IPS-NIHi7 (cell line): Measurements from ENCODE around the gene MOB1B.

Experiments
- DNase-seq: peaks from one replicate; pipeline ENCODE4 v3.0.0; 2012; ENCODE audit warnings: mixed read lengths; ENCODE audit errors: extremely low spot score

MOB1B gene

DNA sequence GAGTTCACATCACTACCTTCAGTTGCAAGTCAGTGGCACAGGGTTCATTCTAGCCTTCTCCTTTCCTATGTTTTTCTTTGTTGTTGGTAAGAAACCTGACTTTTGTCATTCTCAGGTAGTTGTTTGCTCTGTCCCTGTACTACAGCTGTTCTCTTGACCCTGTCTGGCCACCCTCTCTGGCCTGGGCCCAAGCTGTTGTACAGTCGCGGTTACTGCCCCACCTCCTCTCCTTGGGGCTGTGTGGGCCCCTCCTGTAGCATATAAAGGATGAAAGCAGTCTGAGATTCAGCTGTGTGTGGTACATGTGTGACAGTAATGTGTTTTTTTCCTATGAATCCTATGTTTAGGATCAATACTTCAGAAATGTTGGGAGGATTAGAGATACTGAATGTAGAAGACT, 12.5 kb downstream of the MOB1B start:
- no peak for DNase-seq

- DNase-seq = no peak
Observed at GRCh38 chr4:70915036-70915815, 13.1 kb downstream of the MOB1B start.

- no peak for DNase-seq
Observed at GRCh38 chr4:70915874-70916559, 13.8 kb downstream of the MOB1B start.

GRCh38 chr4:70920592-70920991, 18.4 kb downstream of the MOB1B start:
- no peak for DNase-seq

DNA sequence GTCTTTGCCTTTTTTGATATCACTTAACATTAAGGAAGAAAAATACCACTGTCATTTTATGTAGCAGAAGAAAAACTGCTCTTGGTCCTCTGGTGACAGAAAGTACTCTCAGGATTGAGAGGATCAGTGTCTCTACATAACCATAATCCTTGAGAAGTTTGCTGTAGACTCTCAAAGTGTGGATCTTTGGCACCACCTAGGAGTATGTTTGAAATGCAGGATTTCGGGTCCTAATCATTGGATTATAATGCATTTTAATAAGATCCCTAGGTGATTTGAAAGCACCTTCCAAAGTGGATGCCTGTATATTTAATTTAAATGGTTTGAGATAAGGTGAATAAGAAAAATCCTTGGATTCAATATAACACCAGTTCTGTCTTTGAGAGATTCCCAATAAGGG, 23.2 kb downstream of the MOB1B start:
- DNase-seq = no peak

- no peak for DNase-seq
Observed at GRCh38 chr4:70925899-70926635, 23.9 kb downstream of the MOB1B start.

- DNase-seq = no peak
Observed at GRCh38 chr4:70927502-70928137, 25.5 kb downstream of the MOB1B start.

GRCh38 chr4:70930530-70931256, 28.5 kb downstream of the MOB1B start:
- no peak for DNase-seq

GRCh38 chr4:70931347-70931746, 29.2 kb downstream of the MOB1B start:
- no peak for DNase-seq

DNA sequence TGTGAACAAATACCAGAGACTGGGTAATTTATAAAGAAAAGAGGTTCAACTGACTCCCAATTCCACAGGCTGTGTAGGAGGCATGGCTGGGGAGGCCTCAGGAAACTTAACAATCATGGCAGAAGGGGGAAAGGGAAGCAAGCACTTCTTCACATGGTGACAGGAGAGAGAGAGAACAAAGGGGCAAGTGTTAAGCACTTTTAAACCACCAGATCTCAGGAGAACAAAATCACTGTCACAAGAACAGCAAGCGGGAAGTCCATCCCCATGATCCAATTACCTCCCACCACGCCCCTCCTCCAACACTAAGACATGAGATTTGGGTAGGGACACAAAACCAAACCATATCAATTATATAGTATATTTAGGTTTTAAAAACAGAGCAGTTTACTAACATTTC, 30.8 kb downstream of the MOB1B start:
- DNase-seq = no peak

- no peak for DNase-seq
Observed at GRCh38 chr4:70935038-70935695, 33.0 kb downstream of the MOB1B start.

DNA sequence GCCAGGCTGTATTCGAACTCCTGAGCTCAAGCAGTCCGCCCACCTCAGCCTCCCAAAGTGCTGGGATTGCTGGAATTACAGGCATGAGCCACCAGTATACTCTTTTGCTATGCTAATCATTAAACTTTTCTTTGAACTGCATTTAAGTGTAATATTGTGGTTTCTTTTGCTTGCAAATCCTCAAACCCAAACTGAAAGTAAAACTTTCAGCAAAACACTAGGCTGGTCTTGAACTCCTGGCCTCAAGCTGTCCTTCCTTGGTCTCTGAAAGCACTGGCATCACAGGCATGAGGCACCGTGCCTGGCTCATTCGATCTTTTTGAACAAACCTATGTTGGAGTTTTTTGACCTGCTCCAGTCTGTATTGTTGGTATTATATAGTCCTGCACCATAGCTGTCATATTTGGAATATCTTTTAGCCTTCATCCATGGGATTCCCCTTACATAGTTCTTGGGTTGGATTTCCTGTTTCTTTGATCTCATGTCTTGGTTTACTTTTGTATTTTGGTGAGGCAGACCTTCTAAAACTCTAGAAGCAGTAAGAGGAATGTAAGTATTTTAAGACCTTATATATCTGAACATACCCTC, 34.1 kb downstream of the MOB1B start:
- DNase-seq = no peak

DNA sequence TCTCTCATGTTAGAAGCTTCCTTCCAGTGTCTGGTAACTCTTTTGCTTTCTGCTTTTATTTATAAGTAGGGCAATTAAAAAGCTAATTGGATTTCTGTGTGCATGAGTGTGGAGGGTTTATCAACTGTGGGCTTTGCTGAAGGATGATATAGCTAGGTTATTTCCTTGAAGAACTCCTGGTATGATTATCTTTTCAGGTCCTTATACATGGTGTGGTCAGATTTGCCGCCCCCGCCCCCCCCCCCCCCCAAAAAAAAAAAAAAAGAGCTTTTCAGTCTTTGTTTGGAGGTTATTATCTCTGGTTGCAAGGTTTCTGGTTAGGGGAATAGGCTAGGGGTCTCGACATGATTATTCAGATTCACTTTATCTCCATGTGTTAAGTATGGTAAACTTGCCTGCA, 35.9 kb downstream of the MOB1B start:
- no peak for DNase-seq

GRCh38 chr4:70940134-70940533, 38.0 kb downstream of the MOB1B start:
- DNase-seq = no peak

- DNase-seq = no peak
Observed at GRCh38 chr4:70943114-70943513, 40.9 kb downstream of the MOB1B start.

DNA sequence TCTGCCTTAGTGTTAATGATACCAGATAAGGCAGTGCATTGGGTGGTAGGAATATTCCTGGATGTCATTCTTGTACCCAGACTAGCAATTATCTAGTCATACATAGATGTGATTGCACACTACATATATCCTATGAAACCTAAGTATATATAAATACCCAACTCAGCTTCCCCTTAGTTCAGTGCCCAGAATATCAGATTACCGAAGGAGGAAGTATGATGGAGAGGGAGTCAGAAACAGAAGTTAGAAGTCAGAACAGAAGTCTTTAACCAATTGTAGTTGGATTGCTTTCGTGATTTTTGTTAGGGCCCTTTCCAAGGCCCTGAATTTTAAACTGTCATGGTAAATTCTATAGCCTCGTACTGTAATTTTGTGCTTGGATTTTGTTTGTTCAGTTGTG, 42.9 kb downstream of the MOB1B start:
- no peak for DNase-seq

DNA sequence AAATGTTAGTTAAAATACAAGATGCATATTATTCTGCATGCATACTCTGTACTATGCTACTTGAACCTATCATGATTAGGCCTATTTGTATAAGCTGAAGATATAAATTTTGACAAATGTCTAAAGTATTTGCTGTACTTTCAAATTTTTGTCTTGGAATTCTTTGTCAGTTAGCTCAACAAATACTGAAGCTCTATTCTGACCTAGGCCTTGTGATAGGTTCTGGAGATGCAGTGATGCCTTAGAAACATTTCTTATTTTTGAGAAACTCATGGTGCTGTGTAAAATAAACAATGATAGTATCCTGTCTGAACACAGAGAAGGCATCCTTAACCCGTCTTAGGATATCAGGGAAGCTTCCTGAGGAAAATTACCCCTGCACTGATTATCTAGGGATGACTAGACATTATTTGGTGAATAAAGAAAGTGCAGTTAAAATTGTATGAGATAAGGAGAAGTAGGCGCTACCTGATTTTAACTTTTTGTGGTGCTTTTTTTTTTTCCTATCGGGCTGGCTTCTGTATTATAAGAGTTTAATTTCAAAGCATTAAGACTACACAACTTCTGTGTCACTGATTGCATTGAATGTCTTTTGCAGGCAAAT, 43.4 kb downstream of the MOB1B start:
- DNase-seq = no peak

DNA sequence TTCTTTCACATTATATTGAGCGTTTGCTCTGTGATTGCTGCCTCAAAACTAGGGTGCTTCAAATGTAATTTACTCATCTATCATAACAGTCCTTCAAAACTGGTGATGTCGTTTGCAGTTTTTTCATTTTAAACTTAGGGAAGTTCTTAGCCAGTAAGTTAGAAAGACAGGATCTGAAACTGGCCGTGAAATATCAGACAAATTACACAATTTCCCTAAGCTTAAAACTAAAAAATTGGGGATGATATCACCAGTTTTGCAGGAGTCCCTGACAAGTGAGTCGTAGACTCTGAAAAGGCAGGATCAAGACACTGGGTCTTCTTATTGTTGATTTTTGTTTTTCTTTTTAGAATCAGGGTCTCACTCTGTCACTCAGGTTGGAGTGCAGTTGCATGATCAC, 44.8 kb downstream of the MOB1B start:
- DNase-seq = no peak

- DNase-seq = no peak
Observed at GRCh38 chr4:70948665-70949260, 46.6 kb downstream of the MOB1B start.

- DNase-seq = no peak
Observed at GRCh38 chr4:70954032-70954431, 51.9 kb downstream of the MOB1B start.
